ENCODE measurements around the gene RNF150.

- TF ChIP-seq CTCF (IDR thresholded peaks at IDR 0.05) (no peak), POLR2A (IDR thresholded peaks at IDR 0.05) (no peak)
Observed at GRCh38 chr4:140819610-140820009, 313.7 kb downstream of the RNF150 start.
